MM.1S (cell line): ENCODE data around the gene APOBEC3C.
"Not testable (repeated sequence)": the region's sequence is repeated elsewhere in the genome, so short reads cannot be mapped to it uniquely, and the experiment has no call there.

Experiments
- CTCF ChIP-seq: fragments of 300-600 bp; sonication (generic); IDR thresholded peaks from 2 replicates; pipeline ENCODE4 v1.5.1; 2016; ENCODE audit warnings: antibody characterized with exemption, low read length, mixed read lengths
- EZH2 ChIP-seq: fragments of 300-600 bp; sonication (generic); optimal IDR thresholded peaks from 2 replicates; pipeline ENCODE3; 2017; ENCODE audit warnings: low read depth, mild to moderate bottlenecking, antibody characterized with exemption, low read length, mixed read lengths

GRCh38 chr22:39013561-39013941 lies 506 bp upstream of the APOBEC3C start:
- not testable (repeated sequence) for TF ChIP-seq CTCF, EZH2
